HFFc6 (cell line): ENCODE results near the gene KCNQ1. TPM values are rescaled to one million over a fixed set of nuclear protein-coding genes. Genes with fewer than 3 reads are reported as not detected.

Experiments
- DNase-seq: peaks from one replicate; pipeline ENCODE4 v3.0.0-alpha.2; 2018
- H3K27ac Mint-ChIP-seq: 2 replicates; pipeline ENCODE4 v1.8.0; 2020; ENCODE audit warnings: mild to moderate bottlenecking, mixed read lengths
- H3K27me3 Mint-ChIP-seq: 2 replicates; pipeline ENCODE4 v1.8.0; 2021; ENCODE audit warnings: mild to moderate bottlenecking, moderate library complexity, mixed read lengths; ENCODE audit not compliant: insufficient read depth
- H3K36me3 Mint-ChIP-seq: 2 replicates; pipeline ENCODE4 v1.8.0; 2021; ENCODE audit warnings: low read depth, mixed read lengths
- H3K4me1 Mint-ChIP-seq: 2 replicates; pipeline ENCODE4 v1.8.0; 2020; ENCODE audit warnings: low read depth, mixed read lengths
- H3K4me3 Mint-ChIP-seq: 2 replicates; pipeline ENCODE4 v1.8.0; 2020; ENCODE audit warnings: mild to moderate bottlenecking, moderate library complexity, mixed read lengths
- H3K9me3 Mint-ChIP-seq: 2 replicates; pipeline ENCODE4 v1.8.0; 2020; ENCODE audit warnings: mild to moderate bottlenecking, mixed read lengths
- CTCF ChIP-seq: fragments of 200-600 bp; sonication (generic); IDR thresholded peaks from 2 replicates; pipeline ENCODE4 v1.5.0; 2021; ENCODE audit warnings: antibody characterized with exemption, mild to moderate bottlenecking
- total RNA-seq, 6 experiments: library from RNA; stranded (reverse); fragmentation: NEBNext Ultra II Directional; extraction: Animal tissue kit (Norgen Biotek cat#: 25700); gene quantifications; 2 replicates in 1 of 6; 3 replicates in 5 of 6; pipeline ENCODE4 v1.2.3, GENCODE V29; 2021

Gene KCNQ1
- total RNA-seq, 6 experiments from 2014 or later = not detected

DNA sequence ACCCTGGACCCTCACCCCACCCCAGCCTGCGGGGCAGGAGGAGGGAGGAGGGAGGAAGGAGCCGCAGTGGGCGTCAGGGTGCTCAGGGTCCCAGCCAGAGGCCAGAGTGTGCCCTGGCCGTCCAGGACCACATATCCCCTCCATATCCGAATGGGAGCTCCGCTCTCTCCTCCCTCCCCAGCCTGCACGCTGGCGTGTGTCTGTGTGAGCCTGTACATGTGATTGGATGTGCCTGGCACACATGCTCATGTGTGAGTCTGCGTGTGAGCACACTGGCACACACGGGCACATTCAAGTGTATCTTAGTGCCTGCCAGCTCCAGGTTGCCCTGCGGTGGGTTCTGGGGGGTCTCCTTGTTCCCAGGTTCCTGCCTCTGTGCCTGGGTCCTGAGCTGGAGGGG lies 36.1 kb upstream of the KCNQ1 start:
- H3K4me1 Mint-ChIP-seq = no peaks in the 10 kb centered on the region
- TF ChIP-seq CTCF = no peak
- H3K36me3 Mint-ChIP-seq = no peaks in the 10 kb centered on the region
- no peak for DNase-seq
- no peak overlapping the region for H3K4me3 Mint-ChIP-seq
- peaks cover 29% of the 10 kb centered on the region for H3K27me3 Mint-ChIP-seq
- no peak overlapping the region for H3K27ac Mint-ChIP-seq
- H3K9me3 Mint-ChIP-seq = no peaks in the 10 kb centered on the region

GRCh38 chr11:2409126-2409525 lies 35.7 kb upstream of the KCNQ1 start:
- DNase-seq = no peak
- no peaks in the 10 kb centered on the region for H3K36me3 Mint-ChIP-seq
- no peak for TF ChIP-seq CTCF
- no peaks in the 10 kb centered on the region for H3K9me3 Mint-ChIP-seq
- H3K27ac Mint-ChIP-seq = no peak overlapping the region
- peaks cover 29% of the 10 kb centered on the region for H3K27me3 Mint-ChIP-seq
- no peak overlapping the region for H3K4me3 Mint-ChIP-seq
- no peaks in the 10 kb centered on the region for H3K4me1 Mint-ChIP-seq

DNA sequence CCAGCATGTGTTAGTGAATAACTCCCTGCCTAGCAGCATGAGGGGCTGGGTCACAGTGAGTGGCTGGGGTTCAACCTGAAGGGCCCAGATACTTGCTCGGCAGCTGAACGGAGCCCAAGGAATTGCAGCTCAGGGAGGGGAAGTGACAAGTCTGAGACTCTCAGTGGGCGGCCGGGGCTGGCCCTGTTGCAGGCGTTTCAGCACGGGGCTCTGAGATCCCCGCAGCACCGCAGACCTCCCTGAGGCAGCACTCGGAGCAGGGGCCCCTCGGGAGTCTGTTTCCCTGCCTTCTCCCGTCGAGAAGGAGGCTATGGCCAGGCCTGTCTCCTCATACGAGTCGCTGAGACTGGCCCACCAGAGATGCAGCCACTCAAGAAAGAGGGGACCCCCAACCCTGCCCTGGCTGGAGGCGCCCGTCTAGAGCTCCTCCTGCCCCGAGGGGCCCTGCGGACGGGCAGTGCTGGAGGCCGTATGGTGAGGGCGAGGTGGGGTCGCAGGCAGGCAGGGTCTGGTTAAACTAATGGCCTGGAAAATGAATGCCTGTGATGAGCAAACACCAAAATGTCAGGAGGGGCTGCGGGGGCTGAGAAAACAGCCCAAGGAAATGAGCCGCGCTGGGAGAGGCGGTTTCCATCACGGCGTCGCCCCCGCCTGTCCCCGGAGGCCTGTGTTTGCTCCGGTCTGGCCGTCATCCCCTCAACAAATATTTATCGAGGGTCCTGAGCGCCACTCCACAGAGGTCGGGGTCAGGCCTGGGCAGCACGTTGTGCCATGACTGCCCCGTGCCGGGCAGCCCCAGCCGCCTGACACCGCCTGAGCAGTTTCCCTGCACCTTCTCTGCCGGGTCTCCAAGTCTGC lies 35.0 kb upstream of the KCNQ1 start:
- no peak for DNase-seq
- Mint-ChIP-seq H3K4me1 (no peaks in the 10 kb centered on the region), H3K27me3 (peaks cover 23% of the 10 kb centered on the region), H3K9me3 (no peaks in the 10 kb centered on the region), H3K27ac (no peak overlapping the region), H3K36me3 (no peaks in the 10 kb centered on the region), H3K4me3 (no peak overlapping the region)
- TF ChIP-seq CTCF = no peak

DNA sequence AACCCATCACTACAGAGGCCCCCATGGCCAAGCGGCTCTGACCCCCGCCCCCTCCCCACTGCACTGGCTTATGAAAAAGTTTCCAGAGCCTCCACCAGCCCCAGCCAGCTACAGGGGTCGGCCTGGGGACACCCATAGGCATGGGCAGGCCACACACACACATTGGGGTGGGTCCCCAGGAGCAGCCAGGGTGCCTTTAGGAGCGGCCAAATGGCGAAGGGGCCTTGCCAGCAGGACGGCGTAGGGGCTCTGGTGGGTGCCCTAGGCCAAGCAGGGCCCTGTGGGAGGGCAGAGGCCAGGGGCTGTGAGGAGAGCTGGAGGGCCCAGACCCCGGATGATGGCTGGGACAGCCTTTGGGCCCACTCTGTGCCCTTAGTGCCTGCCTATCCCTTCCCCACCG lies 34.2 kb upstream of the KCNQ1 start:
- no peak for TF ChIP-seq CTCF
- no peaks in the 10 kb centered on the region for H3K4me1 Mint-ChIP-seq
- H3K27me3 Mint-ChIP-seq = peaks cover 17% of the 10 kb centered on the region
- H3K9me3 Mint-ChIP-seq = no peaks in the 10 kb centered on the region
- H3K36me3 Mint-ChIP-seq = no peaks in the 10 kb centered on the region
- no peak overlapping the region for H3K4me3 Mint-ChIP-seq
- DNase-seq = no peak
- no peak overlapping the region for H3K27ac Mint-ChIP-seq

DNA sequence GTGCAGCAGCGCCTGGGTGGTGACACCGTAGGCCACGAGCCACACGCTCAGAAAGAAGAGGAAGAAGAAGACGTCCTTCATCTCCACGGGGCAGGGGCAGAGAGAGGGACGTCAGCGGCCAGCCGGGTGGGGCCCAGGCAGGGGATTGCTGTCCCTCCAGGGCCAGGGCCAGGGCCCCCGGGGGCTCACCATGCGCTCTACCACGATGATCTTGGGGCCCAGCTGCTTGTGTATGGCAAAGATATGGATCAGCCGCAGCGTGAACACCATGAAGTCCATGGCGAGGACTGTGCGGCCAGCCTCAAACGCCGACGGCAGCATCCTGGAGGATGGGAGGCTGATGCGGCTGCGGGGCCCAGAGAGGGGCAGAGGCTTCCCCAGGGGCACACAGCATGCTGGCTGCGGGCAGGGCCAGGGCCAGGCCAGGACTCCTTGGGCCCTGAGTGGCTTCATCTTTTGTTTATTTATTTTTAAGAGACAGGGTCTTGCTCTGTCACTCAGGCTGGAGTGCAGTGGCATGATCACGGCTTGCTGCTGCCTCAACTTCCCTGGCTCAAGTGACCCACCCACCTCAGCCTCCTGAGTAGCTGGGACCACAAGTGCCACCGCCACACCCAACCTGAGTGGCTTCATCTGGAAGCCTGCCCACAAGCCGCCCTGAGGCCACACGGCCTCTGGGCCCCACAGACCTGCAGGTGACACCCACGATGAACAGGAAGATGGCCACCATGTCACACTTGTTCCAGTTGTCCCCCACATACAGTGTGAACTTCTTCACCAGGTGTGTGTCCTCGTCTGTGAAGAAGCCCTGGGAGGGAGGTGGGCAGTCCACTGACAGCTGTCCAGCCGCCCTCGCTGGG lies 33.1 kb upstream of the KCNQ1 start:
- H3K27ac Mint-ChIP-seq = no peak overlapping the region

More for the DNA sequence above, 33.1 kb upstream of the KCNQ1 start:
- H3K4me1 Mint-ChIP-seq = no peaks in the 10 kb centered on the region
- no peaks in the 10 kb centered on the region for H3K9me3 Mint-ChIP-seq
- H3K36me3 Mint-ChIP-seq = no peaks in the 10 kb centered on the region
- no peak for TF ChIP-seq CTCF
- H3K4me3 Mint-ChIP-seq = no peak overlapping the region
- H3K27me3 Mint-ChIP-seq = peaks cover 17% of the 10 kb centered on the region
- no peak for DNase-seq
